Measurements from ENCODE around the gene PPP1R1C. TPM values are rescaled to one million over a fixed set of nuclear protein-coding genes. Genes with fewer than 3 reads are reported as not detected.

PPP1R1C gene
- total RNA-seq, 1 donor from 2014 or later = 2.9 TPM

- Histone ChIP-seq H3K4me3 (no peak overlapping the region), H3K27ac (no peak overlapping the region), H3K36me3 (no peaks in the 10 kb centered on the region), H3K4me1 (no peaks in the 10 kb centered on the region), H3K27me3 (ENCODE audit: low read depth) (no peaks in the 10 kb centered on the region), H3K9me3 (no peaks in the 10 kb centered on the region)
- ATAC-seq (no peak), DNase-seq (no peak)
- intact Hi-C loops (cut with DNase I) = no loop called here
- TF ChIP-seq CTCF (IDR thresholded peaks at IDR 0.05) = no peak
Observed at GRCh38 chr2:181946444-181947127, 39.1 kb upstream of the PPP1R1C start.

GRCh38 chr2:181947273-181947672 lies 38.4 kb upstream of the PPP1R1C start:
- DNase-seq = no peak
- H3K27me3 ChIP-seq (ENCODE audit: low read depth) = no peaks in the 10 kb centered on the region
- no peak overlapping the region for H3K4me3 ChIP-seq
- no peaks in the 10 kb centered on the region for H3K36me3 ChIP-seq
- no peak for ATAC-seq
- no peaks in the 10 kb centered on the region for H3K9me3 ChIP-seq
- intact Hi-C loops (cut with DNase I) = no loop called here
- H3K27ac ChIP-seq = no peak overlapping the region
- H3K4me1 ChIP-seq = no peaks in the 10 kb centered on the region
- TF ChIP-seq CTCF (IDR thresholded peaks at IDR 0.05) = no peak

GRCh38 chr2:181948227-181948626 lies 37.4 kb upstream of the PPP1R1C start:
- Histone ChIP-seq H3K4me1 (no peaks in the 10 kb centered on the region), H3K27ac (no peak overlapping the region), H3K9me3 (no peaks in the 10 kb centered on the region), H3K27me3 (ENCODE audit: low read depth) (no peaks in the 10 kb centered on the region), H3K36me3 (no peaks in the 10 kb centered on the region), H3K4me3 (no peak overlapping the region)
- ATAC-seq = no peak
- DNase-seq = no peak
- intact Hi-C loops (cut with DNase I) = no loop called here
- TF ChIP-seq CTCF (IDR thresholded peaks at IDR 0.05) = no peak

- no peak for TF ChIP-seq CTCF (IDR thresholded peaks at IDR 0.05)
- H3K27ac ChIP-seq = no peak overlapping the region
- no peaks in the 10 kb centered on the region for H3K36me3 ChIP-seq
- no peaks in the 10 kb centered on the region for H3K9me3 ChIP-seq
- no peaks in the 10 kb centered on the region for H3K27me3 ChIP-seq (ENCODE audit: low read depth)
- no peak overlapping the region for H3K4me3 ChIP-seq
- DNase-seq (no peak), ATAC-seq (no peak)
- intact Hi-C loops (cut with DNase I) = no loop called here
- no peaks in the 10 kb centered on the region for H3K4me1 ChIP-seq
Observed at GRCh38 chr2:181949047-181949446, 36.6 kb upstream of the PPP1R1C start.

DNA sequence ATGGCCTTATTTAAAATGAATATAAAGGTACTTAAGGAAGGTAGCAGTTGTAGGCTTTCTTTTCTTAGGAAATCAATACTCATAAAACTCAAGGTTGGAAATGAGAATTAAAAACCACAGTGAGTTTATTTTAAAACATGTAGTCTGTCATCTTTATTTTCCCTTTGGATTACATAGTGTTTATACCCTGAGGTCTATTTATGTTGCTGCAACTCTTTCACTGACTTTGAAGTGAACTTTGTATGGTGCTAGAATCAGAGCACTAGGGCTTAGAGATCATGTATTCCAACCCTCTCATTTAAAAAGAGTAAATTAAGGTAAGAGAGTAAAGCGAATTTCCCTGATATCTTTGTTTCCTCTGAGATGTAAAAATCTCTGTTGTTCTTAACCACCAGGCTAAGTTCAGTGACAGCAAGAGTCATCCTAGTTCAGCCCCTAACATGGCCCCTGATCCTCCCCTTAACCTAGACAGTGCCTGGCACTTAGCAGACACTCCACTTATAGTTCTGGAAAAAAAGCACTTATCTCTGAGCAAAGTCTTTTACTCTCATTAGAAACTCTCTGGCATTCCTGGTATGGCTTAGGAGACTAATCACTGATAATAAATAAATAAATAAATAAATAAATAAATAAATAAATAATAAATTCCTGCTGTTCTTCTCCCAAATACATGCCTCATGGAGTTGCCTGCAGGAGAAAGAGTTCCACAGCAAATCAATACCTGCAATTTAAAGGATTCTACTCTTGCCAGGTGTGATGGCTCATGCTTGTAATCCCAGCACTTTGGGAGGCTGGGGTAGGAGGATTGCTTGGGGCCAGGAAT lies 33.0 kb upstream of the PPP1R1C start:
- intact Hi-C loops (cut with DNase I) = no loop called here
- H3K36me3 ChIP-seq = no peaks in the 10 kb centered on the region
- H3K27ac ChIP-seq = no peak overlapping the region
- no peak for TF ChIP-seq CTCF (IDR thresholded peaks at IDR 0.05)
- no peak overlapping the region for H3K4me3 ChIP-seq
- ATAC-seq = no peak
- no peaks in the 10 kb centered on the region for H3K27me3 ChIP-seq (ENCODE audit: low read depth)
- peaks cover 15% of the 10 kb centered on the region for H3K4me1 ChIP-seq
- DNase-seq = no peak
- H3K9me3 ChIP-seq = no peaks in the 10 kb centered on the region

Data from lower lobe of right lung (tissue), 2 donors.